HG03520 (cell line): ENCODE results near the gene PANK4.

Experiments used
- ATAC-seq: cut with Tn5 transposase; IDR thresholded peaks from one replicate; pipeline ENCODE4 v1.9.1; 2021; ENCODE audit warnings: mild to moderate bottlenecking, moderate library complexity; ENCODE audit not compliant: unreplicated experiment

The PANK4 gene

DNA sequence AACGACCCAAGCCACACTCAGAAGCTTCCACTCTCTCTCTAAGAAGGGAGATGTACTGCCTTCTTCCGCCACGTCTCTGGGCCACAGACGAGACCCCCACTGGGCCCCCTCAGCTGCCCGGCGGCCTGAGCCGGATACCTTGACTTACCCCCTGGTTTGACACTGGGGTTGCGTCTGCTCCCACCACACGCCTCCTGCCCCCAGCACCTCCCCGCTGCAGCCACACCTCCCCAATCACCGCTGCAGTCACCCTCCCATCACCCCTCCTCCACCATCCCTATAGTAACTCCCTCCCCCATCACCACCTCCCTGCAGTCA, 10.7 kb downstream of the PANK4 start:
- ATAC-seq, result no peak

DNA sequence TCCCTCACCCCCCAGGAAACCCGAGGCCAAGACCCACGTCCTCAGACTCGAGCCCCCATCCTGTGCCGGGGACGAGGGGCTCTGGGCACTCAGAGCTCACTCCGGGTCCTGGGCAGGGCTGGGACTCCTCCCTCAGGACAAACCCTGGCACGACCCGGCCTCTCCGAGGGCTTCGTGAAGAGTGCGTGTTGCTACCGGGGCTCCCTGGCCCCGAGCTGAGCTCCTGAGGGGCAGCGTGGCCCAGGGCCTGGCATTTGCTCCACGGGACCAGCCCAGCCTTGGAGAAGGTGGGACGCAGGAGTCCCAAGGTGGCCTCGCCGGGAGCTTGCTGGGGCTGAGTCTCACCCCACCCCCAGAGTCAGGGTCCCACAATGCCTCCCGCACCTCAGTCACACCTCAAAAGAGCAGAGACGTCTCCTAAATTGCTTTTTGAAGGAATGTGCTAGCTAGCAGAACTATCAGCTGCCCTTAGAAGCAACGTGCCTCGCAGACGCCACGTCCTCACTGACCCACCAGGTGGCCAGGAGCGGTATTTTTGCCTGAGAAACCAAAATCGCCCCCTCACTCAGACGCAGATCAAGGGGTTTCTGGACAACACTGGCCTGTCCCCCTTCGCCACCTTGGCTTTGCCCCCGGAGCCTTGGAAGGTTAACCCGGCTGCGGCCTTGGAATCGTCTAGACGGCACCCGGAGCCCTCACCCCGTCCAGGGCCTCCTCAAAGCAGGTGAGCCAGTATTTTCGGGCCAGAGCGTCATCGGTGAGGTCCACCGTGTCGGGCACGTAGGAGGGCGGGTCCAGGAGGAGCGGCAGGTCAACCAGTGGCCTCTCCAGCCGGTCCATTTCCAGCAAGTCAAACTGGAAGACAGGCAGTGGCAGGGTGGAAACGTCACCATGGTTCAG, 11.3 kb downstream of the PANK4 start:
- no peak for ATAC-seq

DNA sequence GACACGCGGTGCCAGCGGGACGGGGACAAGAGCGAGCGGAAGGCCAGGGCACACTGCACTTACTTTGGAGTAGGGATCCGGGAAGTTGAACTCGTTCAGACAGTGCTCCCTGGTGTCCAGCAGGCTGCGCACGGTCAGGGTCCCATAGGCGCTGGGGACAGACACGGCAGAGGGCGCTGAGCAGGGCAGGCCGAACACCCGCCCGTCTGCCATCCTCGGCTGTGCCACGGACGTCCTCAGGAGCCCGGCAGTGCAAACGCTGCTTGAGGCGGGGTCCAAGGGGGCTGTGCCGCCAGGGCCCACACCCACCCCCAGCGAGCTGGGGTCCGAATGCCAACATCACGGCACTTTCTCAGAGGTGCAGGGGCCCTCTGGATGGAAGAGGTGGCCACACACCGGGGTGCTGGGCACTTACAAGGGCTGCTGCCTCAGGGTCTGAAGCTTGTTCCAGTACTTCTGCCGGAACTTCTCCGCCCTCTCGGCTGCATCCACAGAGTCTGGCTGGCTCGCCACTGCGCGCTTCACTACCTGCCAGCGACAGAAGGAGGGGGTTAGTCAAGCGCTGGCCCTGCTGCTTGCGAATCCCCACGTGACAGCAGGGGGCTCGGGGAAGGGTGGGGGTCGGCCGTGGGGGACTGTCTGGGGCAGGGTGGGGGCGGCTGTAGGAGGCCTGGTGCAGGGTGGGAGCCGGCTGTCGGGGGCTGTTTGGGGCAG, 12.3 kb downstream of the PANK4 start:
- ATAC-seq, result no peak

DNA sequence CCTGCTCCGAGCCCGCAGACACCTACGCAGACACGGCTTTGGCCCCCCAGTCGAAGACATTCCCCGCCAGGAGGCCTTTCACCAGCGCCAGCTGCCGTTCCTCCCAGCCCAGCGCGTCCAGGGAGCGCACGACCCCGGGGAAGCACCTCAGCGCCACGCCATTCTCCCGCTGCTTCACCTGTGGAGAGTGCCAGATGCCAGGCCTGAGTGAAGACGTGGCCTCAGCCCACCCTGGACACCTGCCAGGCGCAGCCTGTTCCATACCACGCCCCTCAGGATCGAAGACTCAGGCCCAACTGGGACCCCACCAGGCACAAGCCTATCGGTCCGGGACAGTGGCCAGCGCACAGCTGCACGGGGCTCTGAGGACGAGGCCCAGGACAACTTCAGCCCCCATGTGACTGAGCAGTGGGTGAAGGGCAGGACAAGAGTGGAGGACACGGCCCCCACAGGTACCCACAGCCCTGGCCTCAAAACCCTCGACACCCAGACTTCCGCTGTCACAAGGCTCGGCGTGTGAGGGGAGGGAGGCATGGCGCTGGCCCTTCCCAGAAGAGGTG, 13.5 kb downstream of the PANK4 start:
- ATAC-seq, result no peak

DNA sequence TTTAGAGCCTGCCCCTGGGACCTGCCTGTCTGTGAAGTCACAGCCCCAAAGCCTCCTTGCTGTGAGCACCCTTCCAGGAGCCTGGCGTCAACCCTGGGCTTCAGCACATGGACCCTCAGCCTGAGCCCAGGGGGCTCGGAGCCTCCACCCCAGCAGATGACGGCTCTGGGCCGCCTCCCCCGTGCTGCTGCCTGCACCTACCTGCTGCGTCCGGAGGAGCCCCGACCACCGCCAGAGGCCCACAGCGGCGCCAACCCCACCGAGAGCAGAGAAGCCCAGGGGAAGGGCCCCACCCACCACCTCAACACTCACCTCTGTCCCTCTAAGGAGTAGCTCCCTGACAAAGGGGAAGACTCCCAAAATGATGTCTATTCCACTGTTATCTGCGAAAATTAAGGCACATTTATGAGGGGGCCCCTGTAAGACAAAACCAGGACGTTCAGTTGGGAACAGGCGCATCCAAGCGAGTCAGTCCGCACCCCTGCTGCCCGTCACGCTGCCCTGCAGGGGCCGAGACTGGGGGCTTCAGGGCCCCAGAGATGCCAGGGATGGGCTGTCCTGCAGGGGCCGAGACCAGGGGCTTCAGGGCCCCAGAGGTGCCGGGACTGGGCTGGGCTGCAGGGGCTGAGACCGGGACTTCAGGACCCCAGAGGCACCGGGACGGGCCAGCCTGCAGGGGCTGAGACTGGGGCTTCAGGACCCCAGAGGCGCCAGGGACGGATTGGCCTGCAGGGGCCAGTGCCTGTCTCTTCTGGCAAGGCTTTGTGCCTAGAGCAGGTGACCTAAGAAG, 15.8 kb downstream of the PANK4 start:
- ATAC-seq, result no peak

DNA sequence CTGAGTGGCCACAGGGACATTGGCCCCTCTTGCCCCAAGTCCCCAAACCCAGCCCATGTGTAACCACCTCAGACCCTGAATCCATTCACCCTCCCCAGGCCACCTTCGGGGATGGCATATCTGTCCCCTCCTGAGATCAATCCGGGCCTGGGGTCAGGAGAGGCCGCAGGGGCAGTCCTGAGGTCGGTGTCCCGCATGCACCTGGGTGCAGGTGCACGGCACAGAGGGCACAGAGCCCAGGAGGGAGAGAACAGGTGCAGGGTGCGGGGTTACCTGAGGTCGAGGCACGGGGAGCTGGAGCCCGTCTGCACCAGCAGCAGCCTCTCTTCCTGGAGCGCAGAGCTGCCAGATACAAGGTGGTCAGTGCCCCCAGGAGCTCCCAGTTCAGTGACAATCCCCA, 16.8 kb downstream of the PANK4 start:
- no peak for ATAC-seq

DNA sequence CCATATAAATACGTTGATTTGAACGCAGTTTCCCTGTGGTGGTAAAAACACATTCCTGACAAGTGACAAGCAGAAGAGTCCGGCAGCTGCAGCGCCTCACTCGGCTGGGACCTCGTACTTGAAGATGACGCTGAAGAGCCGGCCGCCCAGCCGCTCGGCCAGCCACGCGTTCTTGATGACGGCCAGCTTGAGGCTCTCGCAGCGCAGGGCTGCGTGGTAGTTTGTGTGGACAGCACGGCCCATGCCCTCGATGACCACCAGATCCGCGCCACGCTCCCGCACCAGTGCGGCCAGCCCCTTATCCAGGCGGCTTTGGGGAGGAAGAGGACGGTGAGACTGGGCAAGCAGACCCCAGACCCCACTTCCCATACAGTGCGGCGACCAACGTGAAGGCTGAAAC, 17.6 kb downstream of the PANK4 start:
- ATAC-seq, result no peak

DNA sequence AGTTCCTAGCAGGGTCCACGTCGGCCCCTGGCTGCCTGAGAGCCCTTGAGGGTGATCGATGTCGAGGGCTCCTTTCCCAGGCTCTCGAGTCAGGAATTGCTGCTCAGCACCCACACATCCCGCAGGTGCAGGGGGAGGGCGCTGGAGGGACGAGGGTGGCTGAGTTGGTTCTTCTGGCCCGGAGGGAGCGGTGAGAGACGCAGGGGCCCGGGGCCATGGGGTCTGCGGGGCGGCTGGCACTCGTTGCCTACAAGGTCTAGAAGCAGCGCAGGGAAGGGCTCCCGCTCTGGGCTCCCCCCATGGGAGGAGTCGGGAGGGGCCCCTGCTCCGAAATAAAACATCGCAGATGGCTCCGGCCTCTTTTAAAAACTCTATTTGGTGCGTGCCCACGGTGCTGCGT, 18.2 kb downstream of the PANK4 start:
- ATAC-seq, result no peak

DNA sequence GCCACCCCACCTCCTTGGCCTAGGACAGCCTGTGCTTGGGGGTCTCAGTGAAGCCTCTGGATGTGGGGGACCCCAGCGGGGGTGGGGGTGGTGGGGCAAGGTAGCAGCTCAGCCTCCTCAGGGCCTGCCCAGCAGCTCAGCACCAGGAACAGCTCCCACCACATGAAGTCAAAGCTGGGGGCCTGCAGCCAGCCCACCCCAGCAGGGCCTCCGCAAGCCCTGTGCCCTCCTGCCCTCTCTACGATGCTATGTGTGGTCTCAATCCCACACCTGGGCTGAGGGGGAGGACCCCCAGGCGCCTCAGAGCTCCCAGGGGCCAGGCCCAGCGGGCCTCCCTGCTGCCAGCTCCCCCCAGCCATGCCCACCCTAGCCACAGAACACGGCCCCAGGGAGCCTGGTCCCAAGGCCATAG, 18.6 kb downstream of the PANK4 start:
- no peak for ATAC-seq

DNA sequence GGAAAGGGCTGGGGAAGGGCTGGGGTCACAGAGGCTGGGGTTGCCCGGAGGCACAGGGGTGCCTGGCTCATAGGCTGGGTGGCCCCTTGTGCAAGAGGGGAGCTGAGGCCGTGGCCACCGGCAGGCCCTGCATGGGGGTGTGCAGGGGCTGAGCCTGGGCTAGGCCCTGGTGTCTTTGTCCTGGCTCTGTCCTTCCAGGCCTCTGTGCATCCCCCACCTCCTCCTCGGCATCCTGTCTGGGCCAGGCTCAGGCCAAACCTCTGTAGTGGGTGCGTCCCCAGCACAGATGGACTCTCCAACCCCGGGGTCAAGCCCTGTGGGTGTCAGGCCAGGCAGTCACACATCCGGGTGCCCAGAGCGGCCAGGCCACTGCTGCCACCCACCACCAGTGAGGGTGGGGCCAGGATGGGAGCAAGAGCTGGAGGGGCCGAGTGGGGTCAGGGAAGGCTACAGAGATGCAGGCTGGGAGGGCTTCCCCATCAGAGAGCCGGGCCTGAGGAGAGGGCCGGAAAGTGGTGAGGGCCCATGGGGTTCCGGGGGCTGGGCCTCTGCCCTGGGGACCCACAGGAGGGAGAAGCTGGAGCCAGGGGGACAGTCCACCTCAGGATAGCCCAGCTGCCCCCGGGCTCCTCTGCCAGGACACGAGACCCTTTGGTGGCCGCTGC, 19.4 kb downstream of the PANK4 start:
- ATAC-seq, result no peak

DNA sequence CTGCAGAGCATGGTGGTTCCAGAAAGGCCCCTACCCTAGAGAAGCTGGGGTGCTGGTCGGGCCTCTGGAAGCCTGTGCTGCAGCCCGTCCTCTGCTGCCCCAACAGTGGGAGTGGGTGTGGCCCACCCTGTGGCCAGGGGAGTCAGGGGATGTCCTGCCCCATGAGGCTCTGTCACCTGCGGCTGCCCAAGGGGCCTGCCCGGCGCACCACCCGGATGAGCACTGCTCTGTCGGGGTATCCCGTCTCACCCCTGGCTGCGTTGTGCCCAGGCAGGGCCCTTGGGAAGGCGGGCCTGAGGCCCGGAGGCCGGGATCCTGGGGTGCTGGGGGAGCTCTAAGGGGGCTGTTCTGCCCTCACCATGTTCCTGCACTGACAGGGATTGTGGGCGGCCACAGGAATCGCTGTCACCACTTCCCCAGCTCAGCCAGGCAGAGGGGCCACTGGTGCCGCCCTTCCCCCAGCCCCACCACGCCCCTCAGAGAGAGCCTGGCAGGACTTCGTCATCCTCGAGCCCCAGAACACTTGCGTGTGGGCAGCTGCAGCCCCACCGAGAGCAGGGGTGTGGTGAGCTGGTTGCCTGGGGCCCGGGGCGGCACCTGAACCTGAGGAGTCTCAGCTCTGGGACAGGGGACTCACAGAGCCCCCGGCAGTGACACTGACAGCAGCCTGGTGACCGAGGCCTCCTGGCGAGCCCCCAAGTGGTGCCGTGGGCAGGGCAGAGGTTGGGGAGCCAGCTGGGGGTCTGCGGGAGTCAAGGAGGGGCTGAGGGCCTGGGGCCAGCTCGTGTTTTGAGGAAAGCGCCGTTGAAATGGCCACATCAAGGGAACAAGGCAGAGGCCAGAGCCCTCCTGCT, 20.2 kb downstream of the PANK4 start:
- no peak for ATAC-seq

DNA sequence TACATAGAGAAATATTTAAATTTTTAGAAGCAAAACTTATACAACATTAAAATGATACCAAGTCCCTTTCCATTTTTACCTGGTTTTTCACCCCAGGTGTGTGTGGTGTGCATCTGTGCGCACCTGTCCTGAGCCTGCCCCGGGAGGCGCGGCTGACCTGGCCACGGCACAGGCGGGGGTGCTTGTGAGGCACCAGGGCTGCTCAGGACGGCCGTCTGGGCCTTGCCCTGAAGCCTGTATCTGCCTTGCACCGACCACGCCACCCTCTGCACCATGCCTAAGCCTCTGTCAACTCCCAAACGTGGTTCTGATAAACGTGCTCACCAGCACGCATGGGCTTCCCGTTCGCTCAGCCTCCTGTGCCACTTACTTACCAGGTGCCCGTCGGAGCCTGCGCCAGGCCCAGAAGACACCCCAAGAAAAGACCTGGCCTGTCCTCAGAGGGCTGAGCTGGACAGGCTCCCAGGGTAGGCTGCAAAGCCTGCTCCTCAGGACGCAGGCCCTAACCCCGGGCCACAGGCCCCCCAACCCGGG, 20.9 kb downstream of the PANK4 start:
- no peak for ATAC-seq

DNA sequence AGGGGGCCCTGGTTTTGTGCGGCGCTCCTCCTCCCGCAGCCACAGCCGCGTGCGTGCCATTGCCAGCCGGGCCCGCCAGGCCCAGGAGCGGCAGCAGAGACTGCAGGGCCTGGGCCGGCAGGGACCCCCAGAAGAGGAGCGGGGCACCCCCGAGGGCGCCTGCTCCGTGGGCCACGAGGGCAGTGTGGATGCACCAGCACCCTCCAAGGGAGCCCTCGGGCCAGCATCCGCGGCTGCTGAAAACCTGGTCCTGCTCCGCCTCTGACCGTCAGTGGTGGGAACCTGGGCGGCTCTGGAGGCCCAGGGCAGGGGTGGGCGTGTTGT, 21.5 kb downstream of the PANK4 start:
- no peak for ATAC-seq

DNA sequence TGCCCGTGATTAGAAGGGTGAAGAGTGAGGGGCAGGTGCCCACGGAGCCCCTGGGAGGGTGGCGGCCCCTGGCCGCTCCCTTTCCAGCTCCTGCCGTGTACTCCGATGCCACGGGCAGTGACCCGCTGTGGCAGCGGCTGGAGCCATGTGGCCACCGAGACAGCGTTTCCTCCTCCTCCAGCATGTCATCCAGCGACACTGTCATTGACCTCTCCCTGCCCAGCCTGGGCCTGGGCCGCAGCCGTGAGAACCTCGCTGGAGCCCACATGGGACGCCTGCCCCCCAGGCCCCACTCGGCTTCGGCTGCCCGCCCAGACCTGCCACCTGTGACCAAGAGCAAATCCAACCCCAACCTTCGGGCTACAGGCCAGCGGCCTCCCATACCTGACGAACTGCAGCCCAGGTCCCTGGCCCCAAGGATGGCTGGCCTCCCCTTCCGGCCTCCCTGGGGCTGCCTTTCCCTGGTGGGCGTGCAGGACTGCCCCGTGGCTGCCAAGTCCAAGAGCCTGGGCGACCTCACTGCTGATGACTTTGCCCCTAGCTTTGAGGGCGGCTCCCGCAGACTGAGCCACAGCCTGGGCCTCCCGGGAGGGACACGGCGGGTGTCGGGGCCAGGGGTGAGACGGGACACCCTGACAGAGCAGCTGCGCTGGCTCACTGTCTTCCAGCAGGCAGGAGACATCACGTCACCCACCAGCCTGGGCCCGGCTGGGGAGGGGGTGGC, 22.0 kb downstream of the PANK4 start:
- no peak for ATAC-seq

DNA sequence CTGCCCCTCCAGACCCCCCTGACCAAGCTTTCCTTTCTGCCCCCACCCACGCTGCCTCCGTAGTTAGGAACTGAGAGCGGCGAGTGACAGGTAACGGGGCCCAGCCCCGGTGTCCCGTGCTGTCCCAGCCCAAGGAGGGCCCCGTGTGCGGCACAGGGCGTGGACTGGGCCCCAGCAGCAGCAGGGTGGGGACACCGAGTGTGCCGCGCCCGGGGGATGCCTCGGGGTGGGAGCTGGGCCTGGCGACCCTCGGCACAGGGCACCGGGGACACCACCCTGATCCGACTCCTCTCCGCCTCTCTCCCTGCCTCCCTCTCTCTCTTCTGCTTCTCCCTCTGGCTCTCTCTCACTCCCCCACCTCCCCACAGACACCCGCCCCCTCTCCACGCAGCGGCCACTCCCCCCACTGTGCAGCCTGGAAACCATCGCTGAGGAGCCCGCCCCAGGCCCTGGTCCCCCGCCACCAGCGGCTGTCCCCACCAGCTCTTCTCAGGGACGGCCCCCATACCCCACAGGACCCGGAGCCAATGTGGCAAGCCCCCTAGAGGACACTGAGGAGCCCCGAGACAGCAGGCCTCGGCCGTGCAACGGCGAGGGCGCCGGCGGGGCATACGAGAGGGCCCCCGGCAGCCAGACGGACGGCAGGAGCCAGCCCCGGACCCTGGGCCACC, 22.7 kb downstream of the PANK4 start:
- no peak for ATAC-seq

DNA sequence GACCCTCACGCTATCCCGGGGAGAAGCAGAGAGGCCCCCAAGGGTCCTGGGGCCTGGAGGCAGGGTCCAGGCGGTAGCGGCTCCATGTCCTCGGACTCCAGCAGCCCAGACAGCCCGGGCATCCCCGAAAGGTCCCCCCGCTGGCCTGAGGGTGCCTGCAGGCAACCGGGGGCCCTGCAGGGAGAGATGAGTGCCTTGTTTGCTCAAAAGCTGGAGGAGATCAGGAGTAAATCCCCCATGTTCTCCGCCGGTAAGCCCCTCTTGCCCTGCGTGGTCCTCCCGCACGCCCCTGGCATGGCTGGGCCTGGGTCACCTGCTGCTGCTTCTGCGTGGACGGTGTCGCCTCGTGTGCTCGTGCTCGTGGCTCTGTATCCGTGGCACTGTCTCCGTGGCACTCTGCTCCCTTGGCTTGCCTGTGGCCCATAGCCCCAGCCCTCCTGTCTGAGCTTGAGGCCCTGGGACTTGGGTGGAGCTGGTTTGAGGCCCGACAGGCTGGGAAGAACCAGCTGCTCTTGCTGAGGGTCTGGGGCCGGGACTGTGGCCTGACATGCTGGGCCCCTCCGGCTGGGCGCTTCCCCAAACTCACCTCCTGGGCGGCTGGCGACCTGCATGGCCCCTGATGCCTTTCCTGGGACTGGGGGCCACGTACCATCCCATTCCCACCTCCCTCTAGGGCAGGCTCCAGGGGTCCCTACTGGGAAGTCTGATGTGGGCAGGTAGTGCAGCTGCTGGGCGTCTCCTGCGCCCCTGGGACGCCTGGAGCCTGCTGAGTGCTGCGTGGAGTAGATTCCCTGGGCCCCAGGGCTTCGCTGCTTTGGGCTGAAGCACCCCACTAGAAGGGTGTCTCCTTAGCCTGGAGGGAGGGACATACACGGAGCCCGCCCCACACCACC, 23.5 kb downstream of the PANK4 start:
- no peak for ATAC-seq

DNA sequence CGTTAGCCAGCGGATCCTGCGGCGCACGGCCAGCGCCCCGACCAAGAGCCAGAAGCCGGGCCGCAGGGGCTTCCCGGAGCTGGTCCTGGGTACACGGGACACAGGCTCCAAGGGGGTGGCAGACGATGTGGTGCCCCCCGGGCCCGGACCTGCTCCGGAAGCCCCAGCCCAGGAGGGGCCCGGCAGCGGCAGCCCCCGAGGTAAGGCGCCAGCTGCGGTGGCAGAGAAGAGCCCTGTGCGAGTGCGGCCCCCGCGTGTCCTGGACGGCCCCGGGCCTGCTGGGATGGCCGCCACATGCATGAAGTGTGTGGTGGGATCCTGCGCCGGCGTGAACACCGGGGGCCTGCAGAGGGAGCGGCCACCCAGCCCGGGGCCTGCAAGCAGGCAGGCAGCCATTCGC, 24.2 kb downstream of the PANK4 start:
- ATAC-seq, result no peak

DNA sequence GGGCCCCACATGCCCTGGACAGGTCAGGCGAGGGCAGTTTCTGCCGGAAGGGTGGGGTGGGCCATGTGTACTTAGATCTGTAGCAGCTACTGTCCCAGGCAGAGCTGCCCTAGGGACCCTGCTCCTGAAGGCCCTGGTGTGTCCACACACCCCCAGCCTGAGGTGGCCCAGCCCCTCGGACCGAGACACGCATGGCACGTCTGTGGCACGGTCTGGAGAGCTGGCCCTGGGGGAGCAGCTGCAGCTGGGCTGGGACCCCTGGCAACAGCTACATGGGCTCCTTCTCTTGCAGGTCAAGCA, 24.6 kb downstream of the PANK4 start:
- no peak for ATAC-seq
